AG09309 (cell line): ENCODE data around the gene TIMM21.

Source experiments
- DNase-seq: peaks from one replicate; pipeline ENCODE4 v3.0.0-alpha.2; 2010; ENCODE audit warnings: low read depth
- H3K4me3 ChIP-seq: 2 replicates; pipeline ENCODE4 v1.5.1; 2011; ENCODE audit warnings: mild to moderate bottlenecking, low read depth, low read length, moderate library complexity; ENCODE audit not compliant: control insufficient read depth
- TF ChIP-seq, protein P1 (sequence below): IDR thresholded peaks from 2 replicates; pipeline ENCODE4 v1.5.1; 2011; ENCODE audit warnings: mild to moderate bottlenecking, low read depth, low read length, inconsistent platforms; ENCODE audit not compliant: insufficient read depth, control insufficient read depth; ENCODE audit errors: missing control alignments

Gene TIMM21

DNA sequence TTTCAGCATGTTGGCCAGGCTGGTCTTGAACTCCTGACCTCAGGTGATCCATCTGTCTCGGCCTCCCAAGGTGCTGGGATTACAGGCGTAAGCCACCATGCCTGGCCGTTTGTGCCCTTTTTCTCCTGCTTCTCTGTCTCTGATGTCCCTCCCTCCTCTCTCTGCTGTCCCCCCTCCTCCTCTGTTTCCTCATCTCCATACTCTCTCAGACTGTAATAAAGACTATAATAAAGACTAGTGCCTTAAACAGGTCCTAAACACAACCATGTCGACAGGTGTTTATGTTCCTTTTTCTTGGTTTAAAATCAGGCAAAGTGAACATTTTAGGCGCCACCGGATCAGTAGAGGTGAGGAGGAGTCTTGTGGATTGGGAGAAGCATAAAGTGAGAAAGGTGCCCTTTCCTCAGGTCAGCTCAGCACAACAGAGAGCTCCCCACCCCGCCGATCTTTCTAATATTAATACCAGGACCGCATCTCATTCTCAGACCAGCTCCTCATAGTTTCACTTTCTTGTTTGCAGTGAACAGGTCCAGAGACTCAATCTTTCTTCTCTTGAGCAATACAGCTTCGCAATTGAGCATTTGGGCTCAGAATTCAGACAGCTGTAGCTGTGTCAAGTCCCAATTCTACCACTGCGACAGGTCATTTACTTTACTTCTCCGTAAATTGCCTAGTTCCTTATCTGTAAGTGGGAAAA, 23.7 kb downstream of the TIMM21 start:
- no peak overlapping the region for H3K4me3 ChIP-seq
- TF ChIP-seq, protein P1, sequence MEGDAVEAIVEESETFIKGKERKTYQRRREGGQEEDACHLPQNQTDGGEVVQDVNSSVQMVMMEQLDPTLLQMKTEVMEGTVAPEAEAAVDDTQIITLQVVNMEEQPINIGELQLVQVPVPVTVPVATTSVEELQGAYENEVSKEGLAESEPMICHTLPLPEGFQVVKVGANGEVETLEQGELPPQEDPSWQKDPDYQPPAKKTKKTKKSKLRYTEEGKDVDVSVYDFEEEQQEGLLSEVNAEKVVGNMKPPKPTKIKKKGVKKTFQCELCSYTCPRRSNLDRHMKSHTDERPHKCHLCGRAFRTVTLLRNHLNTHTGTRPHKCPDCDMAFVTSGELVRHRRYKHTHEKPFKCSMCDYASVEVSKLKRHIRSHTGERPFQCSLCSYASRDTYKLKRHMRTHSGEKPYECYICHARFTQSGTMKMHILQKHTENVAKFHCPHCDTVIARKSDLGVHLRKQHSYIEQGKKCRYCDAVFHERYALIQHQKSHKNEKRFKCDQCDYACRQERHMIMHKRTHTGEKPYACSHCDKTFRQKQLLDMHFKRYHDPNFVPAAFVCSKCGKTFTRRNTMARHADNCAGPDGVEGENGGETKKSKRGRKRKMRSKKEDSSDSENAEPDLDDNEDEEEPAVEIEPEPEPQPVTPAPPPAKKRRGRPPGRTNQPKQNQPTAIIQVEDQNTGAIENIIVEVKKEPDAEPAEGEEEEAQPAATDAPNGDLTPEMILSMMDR = no peak
- no peak for DNase-seq

DNA sequence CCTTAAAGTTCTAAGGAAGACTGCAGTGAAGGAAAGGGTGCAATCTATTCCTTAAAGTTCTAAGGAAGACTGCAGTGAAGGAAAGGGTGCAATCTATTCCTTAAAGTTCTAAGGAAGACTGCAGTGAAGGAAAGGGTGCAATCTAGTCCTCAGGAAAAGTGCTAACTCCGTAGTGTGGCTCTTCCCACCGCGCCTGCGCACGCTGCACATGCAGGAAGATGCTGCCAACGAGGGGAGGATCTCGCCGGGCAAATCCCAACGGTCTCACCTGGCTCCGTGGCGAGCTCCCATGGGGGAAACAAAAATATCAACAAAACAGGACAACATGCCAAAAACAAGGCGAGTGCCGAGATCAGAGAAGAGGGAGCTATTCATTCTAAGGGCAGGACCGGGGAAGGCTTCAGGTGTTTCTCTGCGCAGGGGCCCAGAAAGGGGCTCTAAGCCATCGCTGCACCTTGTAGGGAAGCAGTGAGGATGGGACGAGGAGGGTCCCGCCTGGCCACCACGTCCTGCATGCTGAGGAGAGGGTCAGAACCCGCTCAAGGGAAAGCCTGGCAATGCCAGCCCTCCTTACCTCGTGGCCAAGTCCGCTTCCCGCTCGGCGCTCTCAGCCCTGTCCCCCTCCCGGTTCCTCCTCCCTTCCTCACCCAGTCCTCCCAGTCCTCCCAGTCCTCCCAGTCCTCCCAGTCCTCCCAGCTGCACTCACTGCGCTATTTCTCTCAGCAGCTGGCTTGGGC, 24.5 kb downstream of the TIMM21 start:
- DNase-seq = no peak
- TF ChIP-seq, protein P1 = no peak
- no peak overlapping the region for H3K4me3 ChIP-seq

DNA sequence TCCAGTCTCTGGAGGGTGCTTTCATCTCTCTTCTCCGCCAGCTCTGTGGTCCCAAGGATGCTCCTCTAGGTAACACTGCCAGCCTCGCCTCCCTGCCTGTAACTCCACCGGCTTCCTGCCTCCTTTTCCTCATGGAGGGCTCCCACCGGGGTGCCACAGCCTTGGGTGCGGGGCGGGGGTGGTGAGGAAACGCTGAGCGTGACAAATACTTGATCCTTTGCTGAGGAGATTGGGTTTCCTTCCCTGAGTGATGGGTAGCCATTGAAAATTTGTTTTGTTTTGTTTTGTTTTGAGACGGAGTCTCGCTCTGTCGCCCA, 25.1 kb downstream of the TIMM21 start:
- no peak overlapping the region for H3K4me3 ChIP-seq
- no peak for DNase-seq
- TF ChIP-seq, protein P1 = no peak

DNA sequence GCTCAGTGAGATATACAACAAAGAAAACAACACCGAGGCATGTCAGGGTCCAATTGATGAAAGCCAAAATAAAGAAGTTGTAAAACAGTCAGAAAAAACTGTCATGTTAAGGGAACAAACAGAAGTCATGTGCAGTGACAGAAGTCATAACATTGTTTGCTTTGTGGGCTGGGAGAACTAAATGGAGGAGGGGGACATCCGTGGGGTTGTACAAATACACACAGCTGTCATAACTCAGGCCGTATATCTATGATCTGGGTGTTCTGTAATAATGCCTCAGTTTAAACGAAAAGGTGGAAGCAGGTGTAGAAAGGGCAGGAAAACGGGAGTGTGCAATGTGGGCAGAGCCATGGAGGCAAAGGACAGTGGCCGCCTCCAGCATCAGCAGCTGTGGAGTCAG, 27.3 kb downstream of the TIMM21 start:
- DNase-seq = no peak

DNA sequence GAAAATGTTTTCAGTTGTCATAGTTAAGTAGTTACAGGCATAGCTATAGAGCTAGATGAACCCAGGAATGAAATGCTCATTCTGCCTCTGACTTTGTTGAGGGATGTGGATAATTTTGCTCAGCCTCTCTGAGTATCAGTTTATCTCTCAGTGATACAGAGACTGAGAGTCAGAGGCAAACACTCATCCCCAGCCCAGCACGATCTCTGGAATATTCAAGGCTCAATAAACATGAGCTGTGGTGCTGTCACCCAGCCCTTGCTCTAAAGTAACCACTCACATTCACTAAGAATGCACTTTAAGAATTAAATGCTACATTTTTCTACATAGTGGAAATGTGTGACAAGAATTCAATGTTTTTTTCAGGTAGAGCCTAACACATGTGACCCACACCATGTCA, 30.6 kb downstream of the TIMM21 start:
- TF ChIP-seq, protein P1 = no peak
- no peak overlapping the region for H3K4me3 ChIP-seq

More for the DNA sequence above, 27.3 kb downstream of the TIMM21 start:
- TF ChIP-seq, protein P1 = no peak
- no peak overlapping the region for H3K4me3 ChIP-seq

DNA sequence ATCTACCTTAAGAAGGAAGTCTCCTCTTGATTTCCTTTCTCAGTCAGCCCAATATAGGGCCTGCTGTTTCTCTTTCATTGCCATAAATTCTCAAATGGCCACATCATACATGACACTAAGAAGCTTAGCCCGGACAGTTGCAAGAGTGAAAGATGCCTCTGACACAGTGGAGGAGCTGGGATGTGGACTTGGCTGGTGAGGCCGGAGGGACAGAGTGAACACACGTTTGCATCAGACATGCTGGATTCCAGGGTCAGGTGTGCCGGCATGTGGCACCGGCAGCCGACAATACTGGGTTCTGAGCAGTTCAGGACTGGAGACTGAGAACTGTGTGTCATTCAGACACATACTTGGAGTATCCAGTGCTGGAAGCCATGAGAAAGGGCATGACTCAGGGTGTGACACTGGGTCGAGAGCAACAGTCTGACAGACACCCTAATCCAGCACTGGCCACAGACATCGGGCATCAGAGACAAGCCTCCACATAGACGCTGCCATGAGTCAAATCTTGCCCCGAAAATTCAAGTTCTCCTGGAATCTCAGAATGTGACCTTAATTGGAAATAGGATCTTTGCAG, 31.4 kb downstream of the TIMM21 start:
- no peak for DNase-seq
- TF ChIP-seq, protein P1 = no peak
- H3K4me3 ChIP-seq = no peak overlapping the region

More for the DNA sequence above, 30.6 kb downstream of the TIMM21 start:
- DNase-seq = no peak
